ENCODE measurements around the gene SFRP2. TPM values are rescaled to one million over a fixed set of nuclear protein-coding genes. Genes with fewer than 3 reads are reported as not detected.

SFRP2 gene
- total and polyA plus RNA-seq, 9 donors = 0.63 to 96.2 (median 11.7) TPM; not detected in 3

- no peak overlapping the region for H3K27ac ChIP-seq
- no peaks in the 10 kb centered on the region for H3K27me3 ChIP-seq
- H3K36me3 ChIP-seq = no peaks in the 10 kb centered on the region
- H3K4me3 ChIP-seq = no peak overlapping the region
- WGBS, 3 donors = 45 to 67% (median 65%) methylated on average over 6 of the region's 6 CpGs
- no peaks in the 10 kb centered on the region for H3K4me1 ChIP-seq (ENCODE audit: insufficient read depth)
- no peak for TF ChIP-seq CTCF (IDR thresholded peaks at IDR 0.05)
- no peak for TF ChIP-seq POLR2A (IDR thresholded peaks at IDR 0.05)
- no peak for TF ChIP-seq EP300 (IDR thresholded peaks at IDR 0.05)
- no peak for DNase-seq
- intact Hi-C loops (cut with DNase I) = no loop called here
- no peaks in the 10 kb centered on the region for H3K9me3 ChIP-seq
Measured at GRCh38 chr4:153748378-153748777, 40.5 kb downstream of the SFRP2 start.

GRCh38 chr4:153747406-153747955 is 41.4 kb downstream of the SFRP2 start:
- 79 to 80% (median 79%) methylated on average over 4 of the region's 4 CpGs for whole genome bisulfite sequencing, 3 donors
- intact Hi-C loops (cut with DNase I) = no loop called here
- Histone ChIP-seq H3K36me3 (no peaks in the 10 kb centered on the region), H3K4me3 (no peak overlapping the region), H3K9me3 (no peaks in the 10 kb centered on the region), H3K4me1 (ENCODE audit: insufficient read depth) (no peaks in the 10 kb centered on the region), H3K27ac (no peak overlapping the region), H3K27me3 (no peaks in the 10 kb centered on the region)
- TF ChIP-seq CTCF (IDR thresholded peaks at IDR 0.05) (no peak), EP300 (IDR thresholded peaks at IDR 0.05) (no peak), POLR2A (IDR thresholded peaks at IDR 0.05) (no peak)
- no peak for DNase-seq

- H3K4me1 ChIP-seq (ENCODE audit: insufficient read depth) = no peaks in the 10 kb centered on the region
- intact Hi-C loops (cut with DNase I) = no loop called here
- no peaks in the 10 kb centered on the region for H3K36me3 ChIP-seq
- H3K4me3 ChIP-seq = no peak overlapping the region
- TF ChIP-seq CTCF (IDR thresholded peaks at IDR 0.05) (no peak), POLR2A (IDR thresholded peaks at IDR 0.05) (no peak), EP300 (IDR thresholded peaks at IDR 0.05) (no peak)
- no peaks in the 10 kb centered on the region for H3K27me3 ChIP-seq
- no peak overlapping the region for H3K27ac ChIP-seq
- no peaks in the 10 kb centered on the region for H3K9me3 ChIP-seq
- DNase-seq = no peak
Measured at GRCh38 chr4:153745651-153746050, 43.2 kb downstream of the SFRP2 start.

GRCh38 chr4:153741541-153741940 is 47.3 kb downstream of the SFRP2 start:
- Histone ChIP-seq H3K36me3 (no peaks in the 10 kb centered on the region), H3K4me3 (no peak overlapping the region), H3K27ac (no peak overlapping the region), H3K9me3 (no peaks in the 10 kb centered on the region), H3K4me1 (ENCODE audit: insufficient read depth) (no peaks in the 10 kb centered on the region), H3K27me3 (no peaks in the 10 kb centered on the region)
- no peak for DNase-seq
- 67 to 72% (median 71%) methylated on average over 2 of the region's 2 CpGs for WGBS, 3 donors
- intact Hi-C loops (cut with DNase I) = no loop called here
- TF ChIP-seq EP300 (IDR thresholded peaks at IDR 0.05) (no peak), POLR2A (IDR thresholded peaks at IDR 0.05) (no peak), CTCF (IDR thresholded peaks at IDR 0.05) (no peak)
